ENCODE data around the gene CIITA.
"Not testable (repeated sequence)": the region's sequence is repeated elsewhere in the genome, so short reads cannot be mapped to it uniquely, and the experiment has no call there.

Gene CIITA, protein sequence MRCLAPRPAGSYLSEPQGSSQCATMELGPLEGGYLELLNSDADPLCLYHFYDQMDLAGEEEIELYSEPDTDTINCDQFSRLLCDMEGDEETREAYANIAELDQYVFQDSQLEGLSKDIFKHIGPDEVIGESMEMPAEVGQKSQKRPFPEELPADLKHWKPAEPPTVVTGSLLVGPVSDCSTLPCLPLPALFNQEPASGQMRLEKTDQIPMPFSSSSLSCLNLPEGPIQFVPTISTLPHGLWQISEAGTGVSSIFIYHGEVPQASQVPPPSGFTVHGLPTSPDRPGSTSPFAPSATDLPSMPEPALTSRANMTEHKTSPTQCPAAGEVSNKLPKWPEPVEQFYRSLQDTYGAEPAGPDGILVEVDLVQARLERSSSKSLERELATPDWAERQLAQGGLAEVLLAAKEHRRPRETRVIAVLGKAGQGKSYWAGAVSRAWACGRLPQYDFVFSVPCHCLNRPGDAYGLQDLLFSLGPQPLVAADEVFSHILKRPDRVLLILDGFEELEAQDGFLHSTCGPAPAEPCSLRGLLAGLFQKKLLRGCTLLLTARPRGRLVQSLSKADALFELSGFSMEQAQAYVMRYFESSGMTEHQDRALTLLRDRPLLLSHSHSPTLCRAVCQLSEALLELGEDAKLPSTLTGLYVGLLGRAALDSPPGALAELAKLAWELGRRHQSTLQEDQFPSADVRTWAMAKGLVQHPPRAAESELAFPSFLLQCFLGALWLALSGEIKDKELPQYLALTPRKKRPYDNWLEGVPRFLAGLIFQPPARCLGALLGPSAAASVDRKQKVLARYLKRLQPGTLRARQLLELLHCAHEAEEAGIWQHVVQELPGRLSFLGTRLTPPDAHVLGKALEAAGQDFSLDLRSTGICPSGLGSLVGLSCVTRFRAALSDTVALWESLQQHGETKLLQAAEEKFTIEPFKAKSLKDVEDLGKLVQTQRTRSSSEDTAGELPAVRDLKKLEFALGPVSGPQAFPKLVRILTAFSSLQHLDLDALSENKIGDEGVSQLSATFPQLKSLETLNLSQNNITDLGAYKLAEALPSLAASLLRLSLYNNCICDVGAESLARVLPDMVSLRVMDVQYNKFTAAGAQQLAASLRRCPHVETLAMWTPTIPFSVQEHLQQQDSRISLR

DNA sequence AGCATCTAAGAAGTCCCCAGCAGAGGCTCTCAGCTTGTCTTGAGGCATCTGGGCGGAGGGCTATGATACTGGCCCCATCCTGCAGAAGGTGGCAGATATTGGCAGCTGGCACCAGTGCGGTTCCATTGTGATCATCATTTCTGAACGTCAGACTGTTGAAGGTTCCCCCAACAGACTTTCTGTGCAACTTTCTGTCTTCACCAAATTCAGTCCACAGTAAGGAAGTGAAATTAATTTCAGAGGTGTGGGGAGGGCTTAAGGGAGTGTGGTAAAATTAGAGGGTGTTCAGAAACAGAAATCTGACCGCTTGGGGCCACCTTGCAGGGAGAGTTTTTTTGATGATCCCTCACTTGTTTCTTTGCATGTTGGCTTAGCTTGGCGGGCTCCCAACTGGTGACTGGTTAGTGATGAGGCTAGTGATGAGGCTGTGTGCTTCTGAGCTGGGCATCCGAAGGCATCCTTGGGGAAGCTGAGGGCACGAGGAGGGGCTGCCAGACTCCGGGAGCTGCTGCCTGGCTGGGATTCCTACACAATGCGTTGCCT, at the start of gene CIITA:
CIITA (plus strand) TSS at position 404 of the 543 bp plus-strand sequence; CDS start at position 533, 129 bp downstream.
- DNase-seq (ENCODE audit: low spot score): peak; percentile 94

DNA sequence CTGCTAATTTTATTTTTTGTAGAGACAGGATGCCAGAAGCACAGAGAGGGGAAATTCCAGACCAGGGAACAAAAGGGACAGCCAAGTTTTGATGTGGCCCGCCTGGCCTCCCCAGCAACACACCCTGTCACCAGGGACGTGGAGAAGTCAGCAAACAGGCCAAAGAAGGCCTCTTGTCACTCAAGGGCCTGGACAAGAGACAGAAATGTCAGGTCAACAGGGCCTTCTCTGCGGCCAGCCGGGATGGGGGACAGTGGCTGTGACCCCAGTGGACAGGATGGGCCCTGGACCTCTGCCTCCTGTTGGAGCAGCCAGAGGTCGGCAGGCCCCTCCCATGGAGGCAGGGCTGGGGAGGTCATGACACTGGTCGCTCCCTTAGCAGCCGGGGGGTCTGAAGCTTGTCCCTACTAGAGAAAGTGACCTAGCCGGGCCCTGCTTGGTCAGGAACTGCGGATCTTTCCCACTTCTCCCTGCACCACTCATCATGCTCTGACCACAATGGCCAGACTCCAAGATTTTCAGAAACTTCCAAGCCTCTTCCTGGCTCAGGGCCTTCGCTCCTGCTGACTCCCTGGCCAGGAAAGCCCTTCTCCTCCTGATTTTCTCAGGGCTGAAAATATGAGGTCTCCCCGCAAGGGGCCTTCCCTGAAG, 49.2 kb upstream of the CIITA start:
- peak; percentile 54 for DNase-seq (ENCODE audit: low spot score)

DNA sequence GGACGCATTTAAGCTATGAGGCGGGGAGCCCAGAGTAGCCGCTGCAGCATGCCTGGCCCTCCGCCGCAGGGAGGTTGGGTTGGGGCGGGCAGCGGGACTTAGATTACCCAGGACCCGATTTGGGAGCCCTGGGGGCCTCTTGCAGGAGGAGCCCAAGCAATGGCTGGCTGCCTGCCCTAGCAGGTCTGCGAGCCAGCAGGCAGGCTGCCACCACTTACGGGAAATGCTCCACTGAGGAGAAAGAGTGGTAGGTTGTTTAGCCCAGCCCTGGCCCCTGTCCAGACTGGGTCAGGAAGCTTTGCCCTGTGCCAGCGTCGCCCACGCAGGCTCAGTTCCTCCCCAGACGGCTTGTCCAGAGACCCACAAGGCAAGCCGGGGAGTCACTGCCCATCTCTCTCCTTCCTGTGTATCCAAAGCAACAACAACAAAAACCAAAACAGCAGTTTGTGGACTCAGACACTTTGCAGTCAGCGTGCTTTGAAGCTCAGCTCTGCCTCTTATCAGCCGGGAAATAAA, 48.1 kb upstream of the CIITA start:
- peak; percentile 78 for DNase-seq (ENCODE audit: low spot score)

DNA sequence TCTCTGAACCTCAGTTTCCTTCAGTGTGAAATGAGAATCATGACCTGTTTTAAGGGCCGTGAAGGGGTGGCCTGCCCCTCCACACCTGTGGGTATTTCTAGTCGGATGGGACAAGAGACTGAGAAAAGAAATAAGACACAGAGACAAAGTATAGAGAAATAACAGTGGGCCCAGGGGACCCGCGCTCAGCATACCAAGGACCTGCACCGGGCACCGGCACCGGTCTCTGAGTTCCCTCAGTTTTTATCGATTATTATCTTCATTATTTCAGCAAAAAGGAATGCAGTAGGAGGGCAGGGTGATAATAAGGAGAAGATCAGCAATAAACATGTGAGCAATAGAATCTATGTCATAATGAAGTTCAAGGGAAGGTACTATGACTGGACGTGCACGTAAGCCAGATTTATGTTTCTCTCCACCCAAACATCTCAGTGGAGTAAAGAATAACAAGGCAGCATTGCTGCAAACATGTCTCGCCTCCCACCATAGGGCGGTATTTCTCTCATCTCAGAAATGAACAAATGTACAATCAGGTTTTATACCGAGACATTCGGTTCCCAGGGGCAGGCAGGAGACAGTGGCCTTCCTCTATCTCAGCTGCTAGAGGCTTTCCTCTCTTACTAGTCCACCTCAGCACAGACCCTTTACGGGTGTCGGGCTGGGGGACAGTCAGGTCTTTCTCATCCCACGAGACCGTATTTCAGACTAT, 47.5 kb upstream of the CIITA start:
- not testable (repeated sequence) for DNase-seq (ENCODE audit: low spot score)

DNA sequence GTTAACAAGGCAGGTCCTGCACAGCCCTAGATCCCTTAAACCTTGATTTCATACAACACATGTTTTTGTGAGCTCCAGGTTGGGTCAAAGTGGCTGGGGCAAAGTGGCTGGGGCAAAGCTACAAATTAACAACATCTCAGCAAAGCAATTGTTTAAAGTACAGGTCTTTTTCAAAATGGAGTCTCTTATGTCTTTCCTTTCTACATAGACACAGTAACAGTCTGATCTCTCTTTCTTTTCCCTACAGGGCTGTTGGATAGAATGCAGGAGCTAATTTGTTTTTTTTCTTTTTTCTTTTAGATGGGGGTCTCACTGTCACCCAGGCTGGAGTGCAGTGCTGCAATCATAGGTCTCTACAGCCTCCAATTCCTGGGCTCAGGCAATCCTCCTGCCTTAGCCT, 46.8 kb upstream of the CIITA start:
- not testable (repeated sequence) for DNase-seq (ENCODE audit: low spot score)

DNA sequence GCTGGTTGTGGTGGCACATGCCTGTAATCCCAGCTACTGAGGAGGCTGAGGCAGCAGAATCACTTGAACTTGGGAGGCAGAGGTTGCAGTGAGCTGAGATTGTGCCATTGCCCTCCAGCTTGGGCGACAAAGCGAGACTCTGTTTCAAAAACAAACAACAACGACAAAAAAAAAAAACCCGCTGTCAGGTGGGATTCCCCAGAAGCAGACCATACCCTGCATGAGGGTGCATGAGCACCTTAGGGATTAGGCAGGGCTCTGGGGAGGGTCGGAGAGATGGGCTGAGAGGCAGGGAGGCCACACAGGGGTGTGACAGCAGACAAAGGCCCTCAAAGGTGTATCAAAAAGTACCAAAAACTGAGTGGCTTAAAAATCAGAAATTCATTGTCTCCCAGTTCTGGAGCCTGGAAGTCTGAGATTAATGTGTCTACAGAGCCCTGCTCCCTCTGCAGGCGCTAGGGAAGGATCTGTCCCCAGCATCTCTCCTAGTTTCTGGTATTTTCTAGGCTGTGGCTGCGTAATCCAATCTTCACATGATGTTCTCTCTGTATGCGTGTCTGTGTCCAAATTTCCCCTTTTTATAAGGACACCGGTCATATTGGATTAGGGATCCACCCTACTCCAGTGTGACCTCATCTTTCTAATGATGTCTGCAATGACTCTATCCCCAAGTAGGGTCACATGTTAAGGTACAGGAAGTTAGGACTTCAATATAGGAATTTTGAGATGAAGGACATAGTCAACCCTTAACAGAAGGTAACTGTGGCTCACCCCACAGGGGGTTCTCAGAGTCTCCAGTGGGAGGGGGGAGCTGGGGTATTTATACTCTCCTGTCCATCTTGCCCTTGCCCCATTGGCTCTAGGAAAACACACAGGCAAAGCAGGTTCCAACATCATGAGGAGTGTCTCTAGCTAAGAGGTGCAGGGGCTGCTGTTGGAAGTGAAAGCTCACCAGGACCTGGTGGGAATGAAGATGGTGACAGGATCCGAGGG, 44.8 kb upstream of the CIITA start:
- DNase-seq (ENCODE audit: low spot score): no peak

DNA sequence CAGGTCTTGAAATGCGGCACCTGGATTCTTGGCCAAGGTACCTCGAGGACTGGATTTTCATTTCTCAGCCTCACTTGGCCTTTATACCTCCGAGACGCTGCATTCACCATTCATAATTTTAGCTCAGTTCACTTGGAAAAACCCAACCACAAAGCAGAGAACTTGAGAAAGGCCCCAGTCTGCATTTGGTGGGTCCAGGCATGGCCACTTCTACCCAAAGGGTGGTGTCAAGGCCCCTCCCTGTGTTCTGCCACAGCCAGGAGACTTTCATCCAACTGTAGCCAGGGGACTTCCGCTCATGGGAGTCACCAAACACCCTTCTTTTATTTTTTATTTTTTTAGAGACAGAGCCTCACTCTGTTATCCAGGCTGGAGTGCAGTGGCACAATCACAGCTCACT, 43.7 kb upstream of the CIITA start:
- DNase-seq (ENCODE audit: low spot score): no peak

DNA sequence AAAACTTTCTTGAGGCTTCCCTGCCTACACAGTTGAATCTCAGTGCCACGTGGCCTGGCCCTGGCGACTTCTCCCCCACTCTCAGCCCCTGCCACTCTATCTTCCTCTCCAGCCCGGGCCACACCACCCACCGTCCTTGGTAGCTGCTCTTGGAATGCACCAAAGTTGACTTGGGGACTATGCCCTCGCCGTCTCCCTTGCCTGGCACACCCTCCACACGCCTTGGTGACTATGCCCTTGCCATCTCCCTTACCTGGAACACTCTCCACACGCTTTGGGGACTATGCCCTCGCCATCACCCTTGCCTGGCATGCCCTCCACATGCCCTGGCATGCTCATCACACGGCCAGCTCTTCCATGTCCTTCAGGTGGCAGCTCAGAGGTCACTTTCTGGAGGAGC, 42.9 kb upstream of the CIITA start:
- no peak for DNase-seq (ENCODE audit: low spot score)

DNA sequence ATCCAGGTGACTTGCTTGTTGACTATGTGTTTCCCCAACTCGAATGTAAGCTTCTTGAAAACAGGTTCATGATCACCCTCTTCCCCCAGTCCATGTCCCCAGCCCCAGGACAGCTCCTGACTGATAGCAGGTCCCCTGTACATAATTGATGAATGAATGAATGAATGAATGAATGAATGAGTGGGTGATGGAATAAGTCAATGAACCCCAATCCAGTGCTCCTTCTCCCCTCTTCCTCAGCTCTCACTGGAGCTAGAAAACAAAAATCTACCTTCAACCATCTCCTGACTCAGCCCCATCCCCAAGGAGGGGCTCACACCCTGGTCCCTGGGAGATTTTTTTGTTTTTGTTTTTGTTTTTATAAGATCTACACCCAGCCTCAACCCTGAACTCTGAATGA, 42.2 kb upstream of the CIITA start:
- no peak for DNase-seq (ENCODE audit: low spot score)

DNA sequence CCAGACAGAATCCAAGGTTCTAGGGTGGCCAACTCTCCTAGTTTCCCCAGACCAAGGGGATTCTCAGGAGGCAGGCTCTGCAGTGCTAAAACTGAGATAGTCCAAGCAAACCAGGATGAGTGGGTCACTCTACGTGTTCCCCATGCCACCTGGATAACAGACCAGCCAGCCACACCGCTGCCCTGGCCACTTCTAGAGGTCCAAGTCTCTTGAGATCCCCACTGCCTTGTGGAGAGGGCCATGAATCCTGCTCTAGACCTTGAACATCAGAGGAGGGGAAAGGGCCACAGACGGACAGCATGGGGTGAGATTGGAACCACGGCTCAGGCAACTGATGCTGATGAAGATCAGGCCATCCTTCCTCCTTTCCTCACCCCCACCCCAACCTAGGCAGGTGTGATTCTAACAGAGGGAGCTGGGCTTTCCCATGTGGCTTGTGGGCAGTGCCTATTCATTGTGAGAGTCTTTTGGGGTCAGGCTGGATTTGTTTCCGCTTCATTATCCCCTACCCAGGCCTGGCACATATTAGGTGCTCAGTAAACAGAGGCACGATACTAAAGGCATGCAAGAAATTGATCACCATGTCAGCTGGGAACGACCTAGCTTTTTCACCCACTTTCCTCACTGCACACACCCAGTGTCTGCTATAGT, 41.6 kb upstream of the CIITA start:
- DNase-seq (ENCODE audit: low spot score): no peak

DNA sequence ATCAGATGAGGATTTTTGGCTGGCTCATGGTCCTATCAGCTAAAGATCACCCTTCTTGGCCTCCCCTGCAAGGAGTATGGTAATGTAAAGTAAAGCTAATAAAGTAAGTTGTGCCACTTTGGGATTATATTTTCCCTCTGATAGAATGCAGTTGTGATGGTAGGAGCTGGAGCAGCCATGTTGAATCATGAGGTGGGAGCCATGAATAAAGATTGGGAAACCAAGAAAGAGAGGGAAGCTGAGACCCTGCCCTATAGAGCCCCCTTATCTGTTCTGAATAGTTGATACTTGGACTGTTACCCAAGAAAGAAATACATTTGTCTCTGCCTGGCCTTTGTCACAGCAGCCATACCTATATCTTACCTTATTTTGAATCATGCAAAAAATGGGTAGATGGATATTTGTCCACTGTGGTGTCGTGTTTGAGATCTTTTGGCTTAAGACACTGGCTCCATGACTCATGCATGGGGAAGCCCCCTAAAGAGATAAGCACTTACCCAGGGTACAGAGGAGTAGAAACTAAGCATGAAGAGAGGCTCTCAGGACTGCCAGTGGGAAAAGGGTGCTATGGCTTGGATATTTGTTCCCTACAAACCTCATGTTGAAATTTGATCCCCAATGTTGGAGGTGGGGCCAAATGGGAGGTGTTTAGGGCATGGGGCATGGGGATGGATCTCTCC, 40.7 kb upstream of the CIITA start:
- no peak for DNase-seq (ENCODE audit: low spot score)

DNA sequence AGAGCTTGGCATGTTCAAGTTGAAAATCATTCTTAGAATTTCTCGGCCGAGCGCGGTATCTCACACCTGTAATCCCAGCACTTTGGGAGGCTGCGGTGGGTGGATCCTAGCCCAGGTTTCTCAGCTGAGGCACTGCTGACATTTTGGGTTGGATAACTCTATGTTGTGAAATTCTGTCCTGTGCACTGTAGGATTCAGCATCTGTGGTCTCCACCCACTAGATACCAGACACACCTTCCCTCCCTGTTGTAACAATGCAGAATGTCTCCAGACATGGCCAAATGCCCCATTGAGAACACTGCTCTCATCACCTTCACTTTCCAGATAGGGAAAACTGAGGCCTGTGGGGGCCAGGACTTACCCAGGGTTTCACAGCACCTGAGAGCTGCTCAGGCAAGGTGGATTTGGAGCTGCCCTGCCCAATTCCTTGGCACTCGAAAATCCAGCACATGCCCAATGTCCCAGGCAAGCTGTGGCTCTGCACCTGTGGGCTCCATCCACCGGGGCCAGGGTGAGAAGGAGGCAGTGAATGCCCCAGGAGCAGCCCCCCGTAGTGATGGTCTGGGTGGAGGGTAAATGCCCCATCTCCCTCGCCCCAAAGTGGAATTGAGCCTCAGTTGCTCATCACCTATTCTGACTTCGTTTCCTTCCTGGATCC, 38.3 kb upstream of the CIITA start:
- no peak for DNase-seq (ENCODE audit: low spot score)

DNA sequence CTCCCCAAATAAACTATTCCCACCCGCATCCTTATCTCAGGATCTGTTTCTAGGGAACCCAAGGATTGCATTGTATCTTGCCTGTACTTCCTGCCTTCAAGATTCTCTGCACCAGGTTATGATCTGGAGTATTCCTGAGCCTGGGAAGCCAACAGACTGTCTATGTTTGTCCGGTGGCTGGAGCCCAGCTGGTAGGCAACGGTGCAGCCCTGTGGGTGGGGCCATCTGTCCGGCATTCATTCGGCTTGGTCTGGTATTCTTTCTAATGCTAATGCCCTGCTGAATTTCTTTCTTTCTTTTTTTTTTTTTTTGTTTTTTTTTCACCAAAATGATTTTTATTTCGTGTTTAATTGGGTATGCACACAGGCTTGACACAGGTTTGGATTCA, 37.7 kb upstream of the CIITA start:
- no peak for DNase-seq (ENCODE audit: low spot score)

DNA sequence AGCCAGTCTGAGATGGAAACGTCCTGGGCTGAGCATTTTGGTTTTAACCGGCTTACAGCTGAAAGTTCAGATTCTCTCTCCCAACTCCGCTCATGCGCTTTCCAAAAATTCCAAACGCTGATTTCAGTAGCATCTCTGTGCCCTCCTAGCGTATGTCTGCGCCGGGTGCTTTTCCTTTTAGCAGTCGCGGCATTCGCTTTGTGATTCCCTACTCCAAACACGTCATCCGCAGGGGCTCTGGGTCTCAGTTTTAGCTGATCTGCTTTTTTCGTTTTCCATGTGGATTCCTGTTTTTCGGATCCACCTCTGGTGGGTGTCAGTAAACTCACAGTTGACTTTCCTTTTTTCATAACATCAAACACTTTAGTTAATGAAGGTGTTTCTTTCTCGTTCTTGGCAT, 36.3 kb upstream of the CIITA start:
- DNase-seq (ENCODE audit: low spot score): no peak

DNA sequence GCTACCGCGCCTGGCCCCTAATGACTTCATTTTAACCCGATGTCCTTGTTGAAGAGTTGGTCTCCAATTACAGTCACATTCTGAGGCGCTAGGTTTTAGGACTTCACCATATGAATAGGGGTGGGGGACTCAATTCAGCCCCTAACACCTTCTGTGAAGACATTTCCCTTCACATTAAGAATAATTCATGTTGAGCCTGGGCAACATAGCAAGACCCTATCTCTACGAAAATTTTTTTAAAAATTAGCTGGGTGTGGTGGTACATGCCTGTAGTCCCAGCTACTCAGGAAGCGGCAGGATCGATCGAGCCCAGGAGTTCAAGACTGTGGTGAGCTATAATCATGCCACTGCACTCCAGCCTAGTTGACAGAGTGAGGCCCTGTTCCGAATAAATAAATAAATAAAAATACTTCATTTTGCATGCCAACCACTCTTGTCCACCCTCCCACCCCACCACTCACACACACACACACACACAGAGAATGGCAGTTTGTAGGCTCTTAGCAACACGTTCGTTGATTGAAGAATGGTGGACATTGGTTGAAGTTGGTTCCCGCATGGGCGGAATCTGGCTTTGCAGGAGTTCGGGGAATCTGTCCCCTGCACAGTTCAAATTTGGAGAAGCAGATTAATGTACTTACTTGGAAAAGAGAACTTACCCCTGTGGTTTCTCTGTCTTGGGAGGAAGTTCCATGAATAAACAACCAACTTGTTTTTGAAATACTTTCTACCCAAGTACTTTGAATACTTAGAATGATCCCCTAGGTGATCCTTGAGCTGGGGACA, 30.6 kb upstream of the CIITA start:
- no peak for DNase-seq (ENCODE audit: low spot score)

DNA sequence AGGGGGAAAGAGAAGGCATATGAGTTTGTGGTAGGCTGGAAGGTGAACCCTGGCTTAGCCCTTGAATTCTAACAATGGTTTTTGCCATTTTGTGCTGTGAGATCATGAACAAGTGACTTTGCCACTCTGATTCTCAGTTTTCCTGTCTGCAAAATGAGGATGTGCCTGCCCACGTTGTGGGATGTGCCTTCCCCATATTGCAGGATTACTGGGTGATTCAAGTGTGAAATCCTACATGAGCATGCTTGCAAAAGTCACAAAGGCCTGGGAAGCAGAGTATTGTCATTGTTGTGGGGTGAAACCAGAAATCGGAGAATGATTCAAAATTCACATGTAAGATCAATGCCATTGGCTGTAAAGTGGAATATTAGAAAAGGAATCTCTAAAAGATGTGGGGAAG, 29.8 kb upstream of the CIITA start:
- no peak for DNase-seq (ENCODE audit: low spot score)

Measured in kidney tubule cell (primary cell).